GM12891 (cell line): ENCODE data around the gene POU6F2.

Source experiments
- POLR2A ChIP-seq: IDR thresholded peaks from 2 replicates; pipeline ENCODE4 v1.6.1; 2011; ENCODE audit warnings: low read depth, low read length, control low read depth
- POLR2AphosphoS5 ChIP-seq: IDR thresholded peaks from 2 replicates; pipeline ENCODE4 v1.6.1; 2011; ENCODE audit warnings: low read depth, low read length, control low read depth

DNA sequence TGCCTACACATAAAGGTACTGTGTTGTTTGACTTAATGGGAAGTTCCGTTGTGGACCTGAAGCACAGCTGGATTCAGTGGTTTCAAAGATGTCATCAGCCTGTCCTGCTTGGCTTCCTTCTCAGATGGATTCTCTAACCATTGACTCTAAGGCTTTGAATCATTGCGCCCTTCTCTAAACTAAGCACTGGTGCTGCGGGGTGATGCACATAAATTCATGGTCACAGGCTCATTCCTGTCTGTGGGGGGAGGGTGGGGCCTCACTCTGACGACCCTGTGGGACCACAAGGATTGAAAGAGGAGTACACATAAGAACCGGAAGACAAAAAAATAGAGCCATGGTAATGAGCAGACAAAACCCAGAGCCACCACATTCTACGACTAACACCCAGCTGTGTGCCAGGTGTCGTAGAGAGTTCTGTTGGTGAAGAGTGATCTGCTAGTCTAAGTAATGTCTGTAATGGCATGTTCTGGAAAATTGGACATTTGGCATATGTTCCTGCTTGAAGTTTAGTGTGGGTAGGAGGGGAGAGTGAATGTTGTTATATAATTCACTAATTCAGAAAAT lies 491.2 kb downstream of the POU6F2 start:
- TF ChIP-seq POLR2AphosphoS5 (no peak), POLR2A (no peak)
